ENCODE results near the gene CSN3.

DNA sequence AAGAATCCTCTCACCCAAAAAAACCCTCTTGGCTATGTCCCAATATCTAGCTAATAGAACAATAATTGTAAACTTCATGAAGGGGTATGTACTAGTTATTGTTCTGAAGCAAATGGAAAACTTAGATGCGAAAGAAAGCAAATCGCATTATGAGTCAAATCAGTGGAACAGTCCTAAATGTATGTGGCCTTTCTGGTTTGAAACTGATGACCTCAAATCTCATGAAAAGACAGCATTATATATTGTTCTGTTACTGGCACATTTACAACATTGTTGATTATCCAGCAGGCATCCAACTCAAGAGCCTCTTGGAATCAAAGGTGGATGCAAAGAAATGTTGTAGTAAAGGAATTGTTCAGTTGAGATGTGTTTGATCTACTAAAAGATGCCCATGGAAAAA is 34.7 kb downstream of the CSN3 start:
- no peak for TF ChIP-seq REST (IDR thresholded peaks at IDR 0.05; ENCODE audit: borderline replicate concordance)
- TF ChIP-seq CTCF (IDR thresholded peaks at IDR 0.05; ENCODE audit: poor library complexity, severe bottlenecking) = no peak
- no peak for TF ChIP-seq SMC3 (conservative IDR thresholded peaks at IDR 0.05; ENCODE audit: poor library complexity)
- TF ChIP-seq TAF1 (IDR thresholded peaks at IDR 0.05; ENCODE audit: low read depth) = no peak
- no peak for TF ChIP-seq EZH2 (IDR thresholded peaks at IDR 0.05; ENCODE audit: borderline replicate concordance, insufficient read depth, low read length, poor library complexity, severe bottlenecking)
- TF ChIP-seq POLR2AphosphoS5 (IDR thresholded peaks at IDR 0.05) = no peak
